GM12892 (cell line): ENCODE results near the gene POP4.

Source experiments
- DNase-seq: peaks from one replicate; pipeline ENCODE4 v3.0.0; 2011; ENCODE audit not compliant: insufficient read length
- FAIRE-seq: peaks from 2 replicates; lab custom pipeline; 2011; peaks lifted over from hg19 to GRCh38; lab: Jason Lieb, UNC
- POLR2A ChIP-seq: IDR thresholded peaks from 2 replicates; pipeline ENCODE4 v1.6.1; 2011; ENCODE audit warnings: low read depth, low read length, control low read depth
- POLR2AphosphoS5 ChIP-seq: IDR thresholded peaks from 2 replicates; pipeline ENCODE4 v1.6.1; 2011; ENCODE audit warnings: low read depth, low read length, control low read depth
- TAF1 ChIP-seq: IDR thresholded peaks from 2 replicates; pipeline ENCODE4 v1.6.1; 2011; ENCODE audit warnings: low read depth, mild to moderate bottlenecking, control low read depth, low read length, borderline replicate concordance

POP4 gene

GRCh38 chr19:29596885-29597525 is 9.1 kb upstream of the POP4 start:
- DNase-seq (no peak), FAIRE-seq (no peak)
- TF ChIP-seq TAF1 (no peak), POLR2AphosphoS5 (no peak), POLR2A (no peak)

- no peak for TF ChIP-seq TAF1
- TF ChIP-seq POLR2AphosphoS5: no peak
- no peak for TF ChIP-seq POLR2A
- FAIRE-seq: no peak
Observed at GRCh38 chr19:29598036-29598435, 8.0 kb upstream of the POP4 start.

GRCh38 chr19:29598496-29598895 is 7.6 kb upstream of the POP4 start:
- DNase-seq (no peak), FAIRE-seq (no peak)
- TF ChIP-seq TAF1 (no peak), POLR2A (no peak), POLR2AphosphoS5 (no peak)

More at GRCh38 chr19:29598036-29598435, 8.0 kb upstream of the POP4 start:
- no peak for DNase-seq

GRCh38 chr19:29603308-29603707 is 2.8 kb upstream of the POP4 start:
- no peak for DNase-seq
- no peak for TF ChIP-seq POLR2AphosphoS5
- TF ChIP-seq TAF1: no peak
- no peak for TF ChIP-seq POLR2A
- FAIRE-seq: no peak

GRCh38 chr19:29606420-29606747 is 301 bp downstream of the POP4 start:
- DNase-seq: no peak
- TF ChIP-seq POLR2AphosphoS5: no peak
- TF ChIP-seq TAF1: no peak
- no peak for TF ChIP-seq POLR2A

GRCh38 chr19:29609636-29610035 is 3.6 kb downstream of the POP4 start:
- DNase-seq: no peak
- TF ChIP-seq POLR2AphosphoS5: no peak
- no peak for TF ChIP-seq POLR2A
- no peak for TF ChIP-seq TAF1
- FAIRE-seq: no peak

More at GRCh38 chr19:29606420-29606747, 301 bp downstream of the POP4 start:
- no peak for FAIRE-seq

GRCh38 chr19:29610213-29610573 is 4.1 kb downstream of the POP4 start:
- no peak for TF ChIP-seq POLR2A
- no peak for TF ChIP-seq TAF1
- no peak for TF ChIP-seq POLR2AphosphoS5
- DNase-seq (no peak), FAIRE-seq (no peak)

- peak; percentile 95 for FAIRE-seq
- TF ChIP-seq POLR2A (no peak), TAF1 (no peak), POLR2AphosphoS5 (no peak)
- peak; percentile 82 for DNase-seq
Observed at GRCh38 chr19:29610574-29611271, 4.6 kb downstream of the POP4 start.

GRCh38 chr19:29612121-29612520 is 6.0 kb downstream of the POP4 start:
- DNase-seq: no peak
- TF ChIP-seq TAF1 (no peak), POLR2AphosphoS5 (no peak), POLR2A (no peak)
- FAIRE-seq: no peak

GRCh38 chr19:29612801-29613595 is 6.9 kb downstream of the POP4 start:
- no peak for TF ChIP-seq POLR2AphosphoS5
- no peak for TF ChIP-seq POLR2A
- TF ChIP-seq TAF1: no peak
- FAIRE-seq: no peak
- DNase-seq: no peak

GRCh38 chr19:29614046-29614445 is 8.0 kb downstream of the POP4 start:
- FAIRE-seq: no peak
- no peak for DNase-seq
- TF ChIP-seq POLR2AphosphoS5 (no peak), POLR2A (no peak), TAF1 (no peak)
